Kidney epithelial cell (primary cell): ENCODE results near the gene LINGO3. TPM values are rescaled to one million over a fixed set of nuclear protein-coding genes. Genes with fewer than 3 reads are reported as not detected.

ENCODE experiments used
- DNase-seq: peaks from one replicate; pipeline ENCODE4 v3.0.0-alpha.2; 2010; ENCODE audit warnings: low read depth
- H3K27me3 ChIP-seq: 2 replicates; pipeline ENCODE4 v1.6.0; 2011; ENCODE audit warnings: low read length; ENCODE audit not compliant: control insufficient read depth, insufficient read depth
- H3K36me3 ChIP-seq: 2 replicates; pipeline ENCODE4 v1.5.1; 2011; ENCODE audit warnings: low read length; ENCODE audit not compliant: control insufficient read depth, insufficient read depth
- H3K4me3 ChIP-seq: 2 replicates; pipeline ENCODE4 v1.5.1; 2011; ENCODE audit warnings: low read depth, mild to moderate bottlenecking, control low read depth, low read length
- CTCF ChIP-seq: IDR thresholded peaks from 2 replicates; pipeline ENCODE4 v1.5.1; 2011; ENCODE audit warnings: mild to moderate bottlenecking, moderate library complexity, low read length, control low read depth, inconsistent platforms; ENCODE audit not compliant: insufficient read depth, poor library complexity, severe bottlenecking
- total RNA-seq: library from RNA; depleted of rRNA; stranded (reverse); fragments of >200 nt; gene quantifications from 2 replicates; pipeline ENCODE4 v1.2.3, GENCODE V29; 2015

The LINGO3 gene
- total RNA-seq, 1 donor from 2014 or later = not detected

- no peaks in the 10 kb centered on the region for H3K36me3 ChIP-seq
- TF ChIP-seq CTCF = no peak
- DNase-seq = no peak
- no peak overlapping the region for H3K4me3 ChIP-seq
- no peaks in the 10 kb centered on the region for H3K27me3 ChIP-seq
Measured at GRCh38 chr19:2333027-2333806, 25.3 kb upstream of the LINGO3 start.

- no peak for DNase-seq
- no peaks in the 10 kb centered on the region for H3K36me3 ChIP-seq
- no peaks in the 10 kb centered on the region for H3K27me3 ChIP-seq
- no peak for TF ChIP-seq CTCF
- H3K4me3 ChIP-seq = no peak overlapping the region
Measured at GRCh38 chr19:2332341-2333026, 24.5 kb upstream of the LINGO3 start.

- DNase-seq = no peak
- Histone ChIP-seq H3K27me3 (no peaks in the 10 kb centered on the region), H3K4me3 (no peak overlapping the region), H3K36me3 (no peaks in the 10 kb centered on the region)
- no peak for TF ChIP-seq CTCF
Measured at GRCh38 chr19:2331601-2332246, 23.8 kb upstream of the LINGO3 start.

GRCh38 chr19:2330632-2331284 lies 22.8 kb upstream of the LINGO3 start:
- no peak for TF ChIP-seq CTCF
- Histone ChIP-seq H3K27me3 (no peaks in the 10 kb centered on the region), H3K36me3 (no peaks in the 10 kb centered on the region), H3K4me3 (no peak overlapping the region)
- DNase-seq = no peak

- H3K4me3 ChIP-seq = no peak overlapping the region
Measured at GRCh38 chr19:2330255-2330631, 22.3 kb upstream of the LINGO3 start.

More at GRCh38 chr19:2330255-2330631, 22.3 kb upstream of the LINGO3 start:
- H3K36me3 ChIP-seq = no peaks in the 10 kb centered on the region
- H3K27me3 ChIP-seq = no peaks in the 10 kb centered on the region
- no peak for TF ChIP-seq CTCF
- DNase-seq = no peak
